Measurements from ENCODE around the gene RGPD5.
"Not testable (repeated sequence)": the region's sequence is repeated elsewhere in the genome, so short reads cannot be mapped to it uniquely, and the experiment has no call there.

DNA sequence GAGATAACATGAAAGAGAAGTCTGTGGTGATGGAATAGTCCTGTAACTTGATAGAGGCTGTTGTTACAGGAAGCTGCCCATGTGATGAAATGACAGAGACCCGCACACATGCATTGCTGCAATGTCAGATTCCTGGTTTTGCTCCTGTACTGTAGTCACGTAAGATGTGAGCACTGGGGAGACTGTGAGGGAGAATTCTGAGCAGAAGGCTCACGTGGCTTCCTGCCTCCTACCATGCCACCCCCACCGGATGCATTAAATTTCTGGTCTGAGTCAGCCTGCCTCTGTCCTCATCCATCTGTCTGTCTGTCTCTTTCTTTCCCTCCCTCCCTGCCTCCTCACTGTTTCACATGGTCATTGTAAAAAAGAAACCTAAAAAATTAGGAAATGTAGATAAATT lies 102.1 kb downstream of the RGPD5 start:
- TF ChIP-seq CTCF, POLR2A (IDR thresholded peaks at IDR 0.05): not testable (repeated sequence)

All from body of pancreas (tissue), 4 donors.